UCSD-AML1 (cell line): ENCODE results near the gene ISG20.

ENCODE experiments used
- DNase-seq: peaks from one replicate; lab custom pipeline; 2025; ENCODE audit not compliant: unreplicated experiment; lab: John Stamatoyannopoulos, UW

ISG20 gene

GRCh38 chr15:88638626-88639372, at the start of gene ISG20:
ISG20 (plus strand) TSS chr15:88639016; CDS start chr15:88639367, 351 bp downstream.
- DNase-seq = peak; percentile 93

DNA sequence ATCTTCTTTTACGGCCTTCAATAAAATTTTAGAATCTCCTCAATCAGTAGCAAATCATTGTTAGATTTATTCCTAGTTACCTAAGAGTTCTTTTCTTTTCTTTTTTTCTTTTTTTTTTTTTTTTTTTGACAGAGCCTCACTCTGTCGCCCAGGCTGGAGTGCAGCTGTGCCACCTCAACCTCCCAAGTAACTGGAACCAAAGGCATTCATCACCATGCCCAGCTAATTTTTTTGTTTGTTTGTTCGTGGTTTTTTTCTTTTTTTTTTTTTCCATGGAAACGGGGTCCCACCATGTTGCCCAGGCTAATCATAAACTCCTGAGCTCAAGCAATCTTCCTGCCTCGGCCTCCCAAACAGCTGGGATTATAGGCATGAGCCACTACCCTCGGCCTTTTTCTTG, 48.1 kb upstream of the ISG20 start:
- DNase-seq = no peak

- DNase-seq = no peak
Observed at GRCh38 chr15:88591384-88591783, 47.4 kb upstream of the ISG20 start.

GRCh38 chr15:88603885-88604284, 34.9 kb upstream of the ISG20 start:
- no peak for DNase-seq

DNA sequence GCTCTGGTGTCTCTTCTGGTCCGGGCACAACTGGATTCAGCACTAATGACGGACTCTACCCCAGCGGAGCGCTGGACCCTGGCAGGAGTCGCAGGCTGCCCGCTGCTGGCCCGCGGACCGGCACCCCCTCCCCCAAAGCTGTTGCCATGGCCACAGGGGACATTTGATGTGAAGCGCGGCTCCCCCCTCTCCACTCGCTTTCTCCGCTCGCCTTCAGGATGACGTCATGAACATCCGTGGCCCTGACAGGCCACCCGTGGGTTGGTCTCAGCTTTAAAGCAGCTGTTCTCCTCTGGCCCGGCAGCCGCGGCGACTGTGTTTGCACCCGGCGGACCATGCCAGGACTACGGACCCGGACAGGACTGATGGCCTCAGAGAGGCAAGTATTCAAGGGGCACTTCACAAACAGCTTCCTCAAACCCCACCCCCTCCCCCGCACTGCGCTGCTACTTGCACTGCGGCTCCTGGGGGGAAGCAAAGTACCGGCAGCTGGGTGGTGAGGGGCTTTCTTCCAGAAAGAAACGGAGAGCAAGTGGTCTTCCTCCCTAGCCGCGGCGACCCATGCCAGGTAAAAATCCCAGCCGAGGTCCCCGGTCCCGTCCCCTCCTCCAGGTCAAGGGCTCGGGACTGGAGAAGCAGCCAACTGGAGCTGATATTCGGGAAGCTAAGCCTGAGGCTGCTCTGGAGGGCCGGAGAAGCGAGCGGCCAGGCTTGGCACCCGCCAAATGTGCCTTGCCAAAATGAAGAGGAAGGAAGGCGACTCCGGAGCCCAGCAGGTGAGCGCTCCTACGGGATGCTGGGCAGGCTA, 34.2 kb upstream of the ISG20 start:
- DNase-seq = no peak

DNA sequence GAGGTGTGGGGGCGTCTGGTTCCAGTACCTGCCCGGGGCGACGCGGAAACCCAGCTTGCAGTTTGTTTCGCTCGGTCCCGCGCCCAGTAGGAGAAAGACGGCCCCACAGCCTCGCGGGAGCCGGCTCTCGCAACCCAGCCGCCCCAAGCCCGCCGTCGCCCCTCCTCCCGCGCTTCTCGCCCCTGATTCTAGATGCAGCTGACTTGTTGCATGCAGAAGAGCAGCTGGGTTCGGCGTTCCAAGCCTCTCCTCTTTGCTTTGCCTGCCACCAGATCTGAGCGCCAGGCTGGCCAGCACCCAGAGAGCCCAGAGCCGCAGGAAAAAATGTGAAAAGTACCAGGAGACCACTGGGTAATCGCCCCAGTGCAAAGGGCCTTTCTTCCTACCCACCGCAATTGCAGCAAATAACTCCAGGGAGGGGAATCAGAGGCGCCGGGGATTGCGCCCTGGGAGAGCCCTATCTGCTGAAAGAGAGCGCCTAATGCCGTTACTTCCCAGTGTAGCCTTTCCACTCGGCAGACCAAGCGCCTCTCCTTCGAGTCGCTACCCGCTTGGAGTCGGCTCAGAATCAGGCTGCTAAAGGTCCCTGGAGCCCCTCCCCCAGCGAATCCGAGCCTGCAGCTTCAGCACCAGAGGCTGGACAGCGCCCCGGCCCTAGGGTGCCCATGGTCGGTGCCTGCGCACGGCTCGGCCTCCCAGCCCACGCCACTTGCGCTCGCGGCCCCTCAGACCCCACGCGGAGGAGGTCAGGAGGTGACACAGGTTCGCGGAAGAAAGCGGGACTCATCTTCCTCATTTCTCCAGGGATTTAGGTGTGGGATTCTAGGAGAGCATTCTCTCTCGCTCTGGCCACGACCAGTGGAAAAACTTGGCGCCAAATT, 33.4 kb upstream of the ISG20 start:
- DNase-seq = peak; percentile 42

DNA sequence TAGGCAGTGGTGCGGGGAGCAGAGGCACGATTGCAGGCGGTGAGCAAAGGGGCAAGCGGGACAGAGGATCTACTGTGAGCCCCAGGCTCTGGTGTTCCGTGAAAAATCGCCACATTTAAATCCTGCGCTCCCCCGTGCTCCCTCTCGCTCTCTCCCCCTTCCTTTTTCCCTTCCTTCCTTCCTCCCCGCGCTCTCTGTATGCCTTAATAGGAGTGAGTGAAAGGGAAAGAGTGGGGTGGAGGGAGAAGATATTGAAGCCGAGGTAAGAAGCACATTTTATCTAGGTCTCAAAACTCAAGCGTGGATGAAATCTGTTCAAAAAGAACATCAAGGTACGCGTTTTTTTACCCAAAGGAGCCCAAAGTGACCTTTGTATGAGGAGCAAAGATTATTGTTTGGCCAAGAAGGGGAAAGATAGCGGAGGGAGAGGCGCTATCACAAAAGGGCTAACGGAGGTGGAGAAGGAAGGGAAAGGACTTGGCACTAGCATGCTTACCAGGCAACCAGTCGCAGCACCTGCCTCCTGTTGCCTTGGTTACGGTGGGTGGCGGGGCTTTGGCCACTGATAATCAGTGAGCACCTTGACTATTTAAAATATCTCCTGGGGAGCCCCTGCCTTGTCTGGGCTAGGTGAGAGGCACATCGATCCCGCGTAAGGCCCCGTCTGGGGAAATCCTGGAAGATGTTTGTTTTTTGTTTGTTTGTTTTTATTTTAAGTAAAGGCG, 32.6 kb upstream of the ISG20 start:
- DNase-seq = no peak

DNA sequence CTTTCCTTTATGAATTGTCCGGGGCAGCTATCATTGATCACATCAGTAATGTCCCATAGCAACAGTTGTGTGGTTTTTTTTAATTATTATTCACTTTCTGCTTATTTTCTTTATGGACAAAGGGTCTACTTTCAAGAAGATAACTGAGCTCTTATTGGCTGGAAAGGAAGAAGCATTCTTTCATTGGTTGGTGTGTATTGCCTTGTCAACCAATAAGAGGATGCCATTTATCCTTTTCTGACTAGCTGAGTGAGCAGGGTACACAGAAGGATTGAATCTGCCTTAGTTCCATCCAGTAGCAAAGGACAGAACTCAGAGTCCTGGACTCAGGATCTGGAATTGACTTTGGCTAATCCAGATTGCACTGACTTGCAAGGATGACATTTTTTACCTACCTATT, 30.9 kb upstream of the ISG20 start:
- no peak for DNase-seq

DNA sequence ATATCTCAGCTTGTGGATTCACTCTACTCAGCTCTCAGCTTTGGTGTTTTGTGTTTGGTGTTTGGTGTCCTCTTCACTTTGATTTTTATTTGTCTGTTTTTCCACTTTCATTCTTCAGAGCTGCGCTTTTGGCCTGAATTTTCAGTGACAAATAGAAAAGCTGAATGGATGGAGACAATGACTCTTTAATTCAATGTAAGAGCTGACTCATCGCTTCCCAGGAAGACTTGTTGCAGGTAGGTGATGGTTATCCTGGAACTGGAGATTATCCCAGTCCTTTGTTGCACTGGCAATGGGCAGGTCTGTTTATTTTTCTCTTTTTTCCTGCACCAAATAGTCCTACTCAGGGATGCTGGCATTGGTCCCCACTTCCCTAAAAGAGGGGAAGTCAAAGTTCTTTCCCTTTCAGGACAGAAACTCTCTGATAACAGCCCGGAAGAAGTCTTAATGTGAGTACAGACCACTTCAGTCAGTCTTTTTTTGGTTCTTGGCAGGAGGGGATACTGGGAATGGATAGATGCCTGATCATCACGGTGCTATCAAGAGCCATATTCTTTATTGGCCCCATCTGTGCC, 30.1 kb upstream of the ISG20 start:
- DNase-seq = no peak

GRCh38 chr15:88609344-88610090, 29.3 kb upstream of the ISG20 start:
- DNase-seq = no peak

DNA sequence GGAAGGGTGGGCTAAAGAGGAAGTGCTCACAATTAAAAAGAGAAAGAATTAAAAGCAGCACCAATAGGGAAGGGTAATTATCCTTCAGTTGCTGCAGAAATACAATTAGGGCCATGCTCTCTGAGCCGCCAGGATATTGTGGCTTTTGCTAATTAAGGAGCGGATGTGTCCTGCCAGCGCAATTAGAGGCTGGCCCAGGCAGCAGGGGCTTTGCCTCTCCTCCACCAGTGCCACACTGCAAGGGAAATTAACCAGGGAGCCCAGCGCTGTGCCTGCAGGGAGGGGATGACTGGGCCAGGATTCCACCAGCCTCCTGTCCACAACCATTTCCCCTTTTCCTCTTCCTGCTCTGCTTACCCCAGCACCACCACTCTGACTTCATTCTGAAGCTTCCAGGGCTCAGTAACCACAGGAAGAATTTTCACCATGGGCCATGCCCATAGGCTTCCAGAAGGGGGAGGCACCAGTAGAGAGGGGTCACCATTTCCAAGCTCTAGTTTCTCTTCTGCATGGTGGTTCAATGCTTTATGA, 28.1 kb upstream of the ISG20 start:
- DNase-seq = peak; percentile 77

DNA sequence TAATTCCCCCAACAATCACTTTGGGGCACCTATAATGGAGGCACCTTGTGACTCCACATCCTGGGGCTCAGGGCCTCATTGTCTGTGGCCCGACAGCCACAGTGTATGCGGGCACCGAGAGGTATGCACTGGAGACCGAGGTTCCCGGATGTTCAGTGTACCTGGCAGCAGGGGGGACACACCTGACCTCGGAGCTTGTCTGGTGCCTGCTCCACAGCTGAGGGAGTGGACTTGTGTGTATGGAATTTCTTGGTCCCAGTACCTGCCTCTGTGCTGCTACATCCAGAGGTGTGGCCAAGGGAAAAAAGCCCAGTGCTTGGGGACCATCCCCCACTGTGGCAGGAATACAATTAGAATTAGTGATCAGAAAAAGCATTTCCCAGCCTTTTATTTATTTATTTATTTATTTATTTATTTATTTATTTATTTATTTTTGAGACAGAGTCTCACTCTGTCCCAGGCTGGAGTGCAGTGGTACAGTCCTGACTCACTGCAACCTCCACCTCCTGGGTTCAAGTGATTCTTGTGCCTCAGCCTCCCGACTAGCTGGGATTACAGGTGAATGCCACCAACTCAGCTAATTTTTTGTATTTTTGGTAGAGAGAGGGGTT, 26.5 kb upstream of the ISG20 start:
- DNase-seq = no peak

DNA sequence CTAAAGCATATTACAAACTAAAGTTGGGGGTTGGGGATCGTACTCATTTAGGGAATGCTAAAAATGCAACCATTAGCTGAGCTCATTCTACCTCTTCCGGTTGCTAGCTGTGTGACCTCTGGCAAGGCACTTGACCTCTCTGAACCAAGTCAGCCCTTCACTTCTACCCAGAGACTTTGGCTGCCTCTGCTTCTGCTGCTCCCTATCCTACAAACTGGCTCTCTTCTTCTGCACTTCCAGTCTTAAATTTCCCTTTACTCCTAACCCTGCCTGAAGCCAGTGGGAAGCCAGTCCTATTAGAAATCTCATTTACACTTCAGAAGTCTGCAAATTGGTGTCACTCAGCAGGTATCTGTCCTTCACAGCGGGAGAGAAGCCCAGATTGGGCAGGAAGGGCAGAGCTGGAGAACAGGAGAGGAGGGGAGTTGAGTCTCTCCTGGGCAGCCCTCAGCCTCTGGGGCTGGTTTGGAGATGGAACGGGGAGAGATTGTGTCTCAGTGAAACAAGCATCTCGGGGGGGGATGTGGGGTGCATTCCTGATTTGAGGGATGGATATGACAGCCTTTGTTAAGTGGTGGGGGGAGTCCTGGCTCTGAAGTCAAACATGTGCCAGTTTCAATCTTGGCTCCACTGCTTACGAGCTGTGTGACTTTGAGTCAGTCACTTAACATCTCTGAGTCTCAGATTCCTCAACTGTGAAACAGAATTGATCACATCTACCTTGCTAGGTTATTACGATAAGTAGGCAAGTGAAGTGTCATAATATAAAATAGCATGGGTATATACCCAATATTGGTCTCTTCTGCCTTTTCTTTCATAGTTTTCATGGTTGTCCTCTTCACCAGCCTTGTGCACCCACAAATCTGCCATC, 25.5 kb upstream of the ISG20 start:
- no peak for DNase-seq

DNA sequence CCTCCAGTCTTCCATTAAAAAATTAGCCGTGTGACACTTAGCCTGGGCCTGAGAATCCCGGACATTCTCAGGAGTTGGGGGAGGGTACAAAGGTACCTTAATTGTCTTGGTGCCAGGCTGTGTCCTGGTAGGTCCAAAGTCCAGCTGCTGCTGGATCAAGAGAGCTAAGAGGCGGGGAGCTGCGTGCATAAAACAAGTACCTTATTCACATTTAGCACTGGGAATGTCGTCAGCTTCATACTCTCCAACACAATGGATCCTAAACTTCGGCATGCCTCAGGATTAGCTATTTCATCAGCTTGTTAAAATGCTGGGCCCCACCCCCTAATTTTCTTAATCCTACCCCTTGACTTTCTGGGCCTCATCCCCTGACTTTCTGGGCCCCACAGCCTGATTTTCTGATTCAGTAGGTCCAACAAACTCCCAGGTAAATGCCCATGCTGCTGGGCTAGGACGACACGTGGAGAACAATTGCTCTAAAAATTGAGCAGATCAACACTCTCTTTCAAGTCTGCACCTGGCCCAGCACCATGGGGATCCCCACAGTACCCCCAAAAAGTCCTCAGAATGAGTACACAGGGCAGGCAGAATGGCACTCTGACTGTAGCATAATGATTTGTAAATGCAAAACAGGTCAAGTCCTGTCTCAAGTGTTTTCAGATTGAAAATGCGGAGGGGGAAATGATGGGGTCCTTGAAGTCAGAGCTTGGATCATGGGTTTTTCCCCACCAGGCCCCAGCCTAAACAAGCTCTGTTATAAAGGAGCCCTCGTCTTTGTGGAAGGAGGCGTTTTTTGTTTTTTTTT, 23.3 kb upstream of the ISG20 start:
- DNase-seq = no peak

GRCh38 chr15:88616240-88616639, 22.6 kb upstream of the ISG20 start:
- no peak for DNase-seq

DNA sequence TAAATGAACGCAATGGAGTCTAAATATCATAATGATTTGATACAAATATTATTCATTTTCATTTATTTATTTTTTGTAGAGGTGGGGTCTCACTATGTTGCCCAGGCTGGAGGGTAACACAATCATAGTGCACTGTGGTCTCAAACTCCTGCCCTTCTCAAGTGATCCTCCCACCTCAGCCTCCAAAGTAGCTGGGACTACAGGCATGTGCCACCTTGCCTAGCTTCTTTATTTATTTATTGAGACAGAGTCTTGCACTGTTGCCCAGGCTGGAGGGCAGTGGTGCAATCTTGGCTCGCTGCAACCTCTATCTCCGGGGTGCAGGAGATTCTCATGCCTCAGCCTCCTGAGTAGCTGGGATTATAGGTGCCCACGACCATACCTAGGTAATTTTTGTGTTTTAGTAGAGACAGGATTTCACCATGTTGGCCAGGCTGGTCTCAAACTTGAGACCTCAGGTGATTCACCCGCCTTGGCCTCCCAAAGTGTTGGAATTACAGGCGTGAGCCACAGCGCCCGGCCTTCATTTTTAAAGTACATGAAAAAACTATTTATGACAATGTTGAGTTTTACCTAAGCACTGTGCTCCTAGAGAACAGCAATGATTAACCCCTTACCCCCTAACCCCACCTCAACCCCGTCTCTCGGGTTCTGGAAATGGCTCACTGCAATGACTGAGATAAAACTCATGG, 21.6 kb upstream of the ISG20 start:
- DNase-seq = no peak

DNA sequence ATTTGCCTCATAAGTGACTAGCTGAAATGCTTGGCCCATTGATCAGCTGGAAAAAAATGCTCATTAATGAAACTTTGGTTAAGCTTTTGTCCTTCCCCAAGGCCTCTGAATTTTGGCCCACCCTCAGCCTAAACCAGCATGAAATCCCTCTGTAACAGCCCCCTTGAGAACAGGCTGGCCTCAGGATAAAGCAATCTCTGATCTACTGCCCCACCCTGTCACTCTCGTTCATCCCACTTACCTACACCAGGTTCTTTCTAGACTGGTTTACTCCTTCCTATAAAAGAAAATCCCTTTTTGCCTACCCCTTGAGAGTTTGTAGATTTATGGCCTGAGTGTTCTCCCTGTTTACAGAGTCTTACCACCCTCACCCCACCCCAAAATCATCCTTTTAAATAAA, 21.0 kb upstream of the ISG20 start:
- DNase-seq = no peak
